ENCODE results near the gene SPSB2. TPM values are rescaled to one million over a fixed set of nuclear protein-coding genes. Genes with fewer than 3 reads are reported as not detected.

Gene SPSB2
- total RNA-seq, 1 experiment from 2014 or later, result 9.2 TPM

GRCh38 chr12:6902448-6902847 lies 29.3 kb upstream of the SPSB2 start:
- CTCF ChIA-PET, result no interaction called here
- no peaks in the 10 kb centered on the region for H4K20me1 ChIP-seq (ENCODE audit: low read length)
- no peaks in the 10 kb centered on the region for H3K79me2 ChIP-seq (ENCODE audit: low read length)
- H3F3A ChIP-seq (ENCODE audit: low read length, unreplicated experiment), result no peaks in the 10 kb centered on the region
- no peak overlapping the region for H3K27ac ChIP-seq (ENCODE audit: low read length)
- no peak overlapping the region for H3K9ac ChIP-seq (ENCODE audit: low read length)
- no peaks in the 10 kb centered on the region for H3K9me2 ChIP-seq (replicated peaks; ENCODE audit: low read length)
- H3K27me3 ChIP-seq (ENCODE audit: low read length), result no peaks in the 10 kb centered on the region
- no peaks in the 10 kb centered on the region for H3K36me3 ChIP-seq (ENCODE audit: low read depth, low read length)
- peaks cover 16% of the 10 kb centered on the region for H3K4me1 ChIP-seq (ENCODE audit: insufficient read depth, low read length)
- no peak for DNase-seq
- no peak for TF ChIP-seq CTCF (conservative IDR thresholded peaks at IDR 0.05; ENCODE audit: low read depth, low read length)
- TF ChIP-seq EZH2phosphoT487 (IDR thresholded peaks at IDR 0.05; ENCODE audit: borderline replicate concordance, low read length), result no peak
- no peak for TF ChIP-seq EZH2 (IDR thresholded peaks at IDR 0.05; ENCODE audit: low read length, unreplicated experiment)
- BruUV-seq (replicated peaks), result no TSS peak
- POLR2A ChIA-PET (ENCODE audit: unreplicated experiment), result no interaction called here
- no peak for ATAC-seq
- no peak overlapping the region for H3K4me2 ChIP-seq (ENCODE audit: low read length)
- H2AFZ ChIP-seq (ENCODE audit: low read length), result no peak overlapping the region
- H3K4me3 ChIP-seq (ENCODE audit: low read length), result no peak overlapping the region
- intact Hi-C loops (cut with micrococcal nuclease), result no loop called here
- no peaks in the 10 kb centered on the region for H3K9me3 ChIP-seq (ENCODE audit: low read length)

- no peaks in the 10 kb centered on the region for H4K20me1 ChIP-seq (ENCODE audit: low read length)
- ChIA-PET POLR2A (ENCODE audit: unreplicated experiment) (no interaction called here), CTCF (no interaction called here)
- H3K79me2 ChIP-seq (ENCODE audit: low read length), result no peaks in the 10 kb centered on the region
- DNase-seq, result no peak
- H3K27ac ChIP-seq (ENCODE audit: low read length), result no peak overlapping the region
- H3K4me1 ChIP-seq (ENCODE audit: insufficient read depth, low read length), result peaks cover 16% of the 10 kb centered on the region
- TF ChIP-seq EZH2phosphoT487 (IDR thresholded peaks at IDR 0.05; ENCODE audit: borderline replicate concordance, low read length) (no peak), EZH2 (IDR thresholded peaks at IDR 0.05; ENCODE audit: low read length, unreplicated experiment) (no peak), CTCF (conservative IDR thresholded peaks at IDR 0.05; ENCODE audit: low read depth, low read length) (no peak)
- no peaks in the 10 kb centered on the region for H3K27me3 ChIP-seq (ENCODE audit: low read length)
- H3K9me3 ChIP-seq (ENCODE audit: low read length), result no peaks in the 10 kb centered on the region
- H3K4me2 ChIP-seq (ENCODE audit: low read length), result no peak overlapping the region
- intact Hi-C loops (cut with micrococcal nuclease), result no loop called here
- H3K9me2 ChIP-seq (replicated peaks; ENCODE audit: low read length), result no peaks in the 10 kb centered on the region
- ATAC-seq, result no peak
- H3K9ac ChIP-seq (ENCODE audit: low read length), result no peak overlapping the region
- H3K4me3 ChIP-seq (ENCODE audit: low read length), result no peak overlapping the region
- H2AFZ ChIP-seq (ENCODE audit: low read length), result no peak overlapping the region
- BruUV-seq (replicated peaks), result no TSS peak
- no peaks in the 10 kb centered on the region for H3K36me3 ChIP-seq (ENCODE audit: low read depth, low read length)
- H3F3A ChIP-seq (ENCODE audit: low read length, unreplicated experiment), result no peaks in the 10 kb centered on the region
These were observed 26.9 kb upstream of the SPSB2 start for GRCh38 chr12:6899837-6900519.

GRCh38 chr12:6899427-6899826 lies 26.3 kb upstream of the SPSB2 start:
- POLR2A ChIA-PET (ENCODE audit: unreplicated experiment), result no interaction called here
- no peaks in the 10 kb centered on the region for H3K9me3 ChIP-seq (ENCODE audit: low read length)
- H3K36me3 ChIP-seq (ENCODE audit: low read depth, low read length), result no peaks in the 10 kb centered on the region
- H3K27me3 ChIP-seq (ENCODE audit: low read length), result no peaks in the 10 kb centered on the region
- BruUV-seq (replicated peaks), result no TSS peak
- intact Hi-C loops (cut with micrococcal nuclease), result no loop called here
- CTCF ChIA-PET, result no interaction called here
- no peak overlapping the region for H3K9ac ChIP-seq (ENCODE audit: low read length)
- TF ChIP-seq EZH2phosphoT487 (IDR thresholded peaks at IDR 0.05; ENCODE audit: borderline replicate concordance, low read length), result no peak
- no peak for TF ChIP-seq EZH2 (IDR thresholded peaks at IDR 0.05; ENCODE audit: low read length, unreplicated experiment)
- no peak for TF ChIP-seq CTCF (conservative IDR thresholded peaks at IDR 0.05; ENCODE audit: low read depth, low read length)
- no peak overlapping the region for H3K4me3 ChIP-seq (ENCODE audit: low read length)
- peaks cover 15% of the 10 kb centered on the region for H3K4me1 ChIP-seq (ENCODE audit: insufficient read depth, low read length)
- no peaks in the 10 kb centered on the region for H3K9me2 ChIP-seq (replicated peaks; ENCODE audit: low read length)
- no peak overlapping the region for H3K27ac ChIP-seq (ENCODE audit: low read length)
- no peak for DNase-seq
- H4K20me1 ChIP-seq (ENCODE audit: low read length), result no peaks in the 10 kb centered on the region
- H3K4me2 ChIP-seq (ENCODE audit: low read length), result no peak overlapping the region
- H3F3A ChIP-seq (ENCODE audit: low read length, unreplicated experiment), result no peaks in the 10 kb centered on the region
- ATAC-seq, result no peak
- H3K79me2 ChIP-seq (ENCODE audit: low read length), result no peaks in the 10 kb centered on the region
- no peak overlapping the region for H2AFZ ChIP-seq (ENCODE audit: low read length)

Data from PC-3 (cell line).